Heart left ventricle (tissue), 16 donors: ENCODE measurements around the gene MANEA. TPM values are rescaled to one million over a fixed set of nuclear protein-coding genes. Genes with fewer than 3 reads are reported as not detected.
A peak's percentile ranks its signal among the peaks of the same experiment; 100 is the strongest.

Source experiments
- ATAC-seq, 4 donors: fragments of 200-7000 bp; cut with Tn5 transposase; one replicate each; pipeline ENCODE4 v1.9.1; 2020 to 2022; ENCODE audit warnings: moderate library complexity in 4 of 4, mild to moderate bottlenecking in 3 of 4, moderate number of reproducible peaks in 1 of 4
- DNase-seq, 5 donors: peaks; one replicate each; pipeline ENCODE4 v3.0.0-alpha.2; 2020
- H3K27ac ChIP-seq, 12 donors: fragments of 200-600 bp; sonication (generic) in 4 of 12; one replicate each; pipeline versions ENCODE4 v1.5.0 to v1.8.0; 2016 to 2022; ENCODE audit warnings: mild to moderate bottlenecking in 2 of 12
- H3K27me3 ChIP-seq, 9 donors: fragments of 200-600 bp; sonication (generic) in 2 of 9; one replicate each; pipeline versions ENCODE4 v1.5.1 to v1.8.0; 2016 to 2022; ENCODE audit warnings: mild to moderate bottlenecking in 3 of 9
- H3K36me3 ChIP-seq, 9 donors: fragments of 200-600 bp; sonication (generic) in 2 of 9; one replicate each; pipeline versions ENCODE4 v1.5.0 to v1.8.0; 2018 to 2022; ENCODE audit warnings: mild to moderate bottlenecking in 2 of 9
- H3K4me1 ChIP-seq, 12 donors: fragments of 200-600 bp; sonication (generic) in 4 of 12; one replicate each; pipeline versions ENCODE4 v1.5.0 to v1.8.0; 2016 to 2022; ENCODE audit warnings: mild to moderate bottlenecking in 3 of 12
- H3K4me3 ChIP-seq, 12 donors: fragments of 200-600 bp; sonication (generic) in 4 of 12; one replicate each; pipeline versions ENCODE4 v1.5.0 to v1.8.0; 2017 to 2022; ENCODE audit warnings: mild to moderate bottlenecking in 9 of 12, moderate library complexity in 4 of 12
- H3K9me3 ChIP-seq, 12 donors: fragments of 200-600 bp; sonication (generic) in 4 of 12; one replicate each; pipeline versions ENCODE4 v1.5.0 to v1.8.0; 2016 to 2022; ENCODE audit warnings: mild to moderate bottlenecking in 1 of 12
- POLR2A ChIP-seq, 2 donors: fragments of 450-650 bp; IDR thresholded peaks; one replicate each; pipeline ENCODE4 v1.6.1; 2017; ENCODE audit warnings: antibody characterized with exemption in 2 of 2, mild to moderate bottlenecking in 2 of 2, moderate library complexity in 2 of 2
- WGBS, 4 donors: extraction: QIAGEN DNeasy Blood & Tissue Kit in 2 of 4; methylation state at CpG; one replicate each; pipeline versions ENCODE4 v1.1.5 to v1.1.7; 2013 to 2018; 5-methylcytosine and 5-hydroxymethylcytosine counted together
- intact Hi-C, 10 donors: fragments of 100-400 bp; cut with DNase I; formaldehyde crosslinking; loops; one replicate each; pipeline versions ENCODE4 v1.11.1 to v1.14.2; 2022
- polyA plus RNA-seq, 2 donors: library from polyadenylated mRNA; stranded (reverse); fragments of 200-250 nt; gene quantifications; one replicate each; pipeline ENCODE4 v1.2.3, GENCODE V29; 2013
- total RNA-seq, 9 donors: library from RNA; depleted of rRNA in 2 of 9; stranded (reverse); fragments of >200 nt in 2 of 9; fragmentation: NEBNext Ultra II Directional in 3 of 9; extraction: Animal tissue kit (Norgen Biotek cat#: 25700) in 3 of 9; gene quantifications; one replicate each; pipeline versions ENCODE4 v1.1.0 to v1.2.4, GENCODE V29; 2016 to 2023
- TF ChIP-seq, protein P1 (sequence below), 12 donors: fragments of 200-600 bp; sonication (generic) in 4 of 12; IDR thresholded peaks; one replicate each; pipeline versions ENCODE4 v1.5.0 to v1.8.0; 2018 to 2022; ENCODE audit warnings: antibody characterized with exemption in 12 of 12, mild to moderate bottlenecking in 5 of 12
- donor health status: ischemic (EF 13 %, LVEDD 7.1; RV severe dilation, severe dysfunction).
- donor health status: healthy with polysubstance abuse.
- donor health status: DM: no; HTN: yes; CAD: no.
- donor health status: DM: no; HTN: no; CAD: no.
- donor health status: ischemic (EF 25% LVEDD 6.9; RV normal size, moderate dysfunction).
- donor health status: ischemic (EF 25% LVEDD 5.7; RV mildly dilated, moderate dysfunction).
- donor health status: healthy.
- donor health status: DM: yes; HTN: yes; CAD: no.
- donor health status: ischemic (EF 35%, LVEDD 5.7; RV mildly dilated, moderate dysfunction).
- donor health status: nonischemic (EF 11% LVEDD 7.7; RV severe dilation, severe dysfunction).
- donor health status: DM: yes; HTN: yes; CAD: no.
- donor health status: PGD.
- donor health status: ischemic (EF 29% LVEDD 5.4; RV normal size, mild dysfunction).
- donor health status: nonischemic (EF 23%, LVEDD 6.1; RV moderate dilation, normal function).

Gene MANEA
- total and polyA plus RNA-seq, 11 donors, result 2.4 to 8.7 (median 5.6) TPM

- no peaks in the 10 kb centered on the region for H3K27me3 ChIP-seq
- TF ChIP-seq, protein P1, sequence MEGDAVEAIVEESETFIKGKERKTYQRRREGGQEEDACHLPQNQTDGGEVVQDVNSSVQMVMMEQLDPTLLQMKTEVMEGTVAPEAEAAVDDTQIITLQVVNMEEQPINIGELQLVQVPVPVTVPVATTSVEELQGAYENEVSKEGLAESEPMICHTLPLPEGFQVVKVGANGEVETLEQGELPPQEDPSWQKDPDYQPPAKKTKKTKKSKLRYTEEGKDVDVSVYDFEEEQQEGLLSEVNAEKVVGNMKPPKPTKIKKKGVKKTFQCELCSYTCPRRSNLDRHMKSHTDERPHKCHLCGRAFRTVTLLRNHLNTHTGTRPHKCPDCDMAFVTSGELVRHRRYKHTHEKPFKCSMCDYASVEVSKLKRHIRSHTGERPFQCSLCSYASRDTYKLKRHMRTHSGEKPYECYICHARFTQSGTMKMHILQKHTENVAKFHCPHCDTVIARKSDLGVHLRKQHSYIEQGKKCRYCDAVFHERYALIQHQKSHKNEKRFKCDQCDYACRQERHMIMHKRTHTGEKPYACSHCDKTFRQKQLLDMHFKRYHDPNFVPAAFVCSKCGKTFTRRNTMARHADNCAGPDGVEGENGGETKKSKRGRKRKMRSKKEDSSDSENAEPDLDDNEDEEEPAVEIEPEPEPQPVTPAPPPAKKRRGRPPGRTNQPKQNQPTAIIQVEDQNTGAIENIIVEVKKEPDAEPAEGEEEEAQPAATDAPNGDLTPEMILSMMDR (IDR thresholded peaks at IDR 0.05), result peak in 6 of 12 donors; percentile 6 to 35 (median 20)
- no peak for TF ChIP-seq POLR2A (IDR thresholded peaks at IDR 0.05)
- no peaks in the 10 kb centered on the region for H3K36me3 ChIP-seq
- H3K9me3 ChIP-seq, result no peaks in the 10 kb centered on the region
- H3K27ac ChIP-seq, result peak overlapping the region in 7 of 12 donors; percentile 7 to 76 (median 64)
- no peak for DNase-seq
- WGBS, 4 donors, result 76 to 85% (median 78%) methylated on average over 1 of the region's 1 CpG
- H3K4me3 ChIP-seq, result no peak overlapping the region
- peak in 3 of 4 donors; percentile 31 to 75 (median 47) for ATAC-seq
- H3K4me1 ChIP-seq, result peaks cover 0 to 18% (median 7%) of the 10 kb centered on the region in 12 donors
- intact Hi-C loops, result loop anchor here in 1 of 10 donors (2.0 kb wide), 1 partner anchor 33 kb away; the partner anchor contains the start of gene MANEA
Measured at GRCh38 chr6:95543798-95544197, 33.5 kb upstream of the MANEA start.

DNA sequence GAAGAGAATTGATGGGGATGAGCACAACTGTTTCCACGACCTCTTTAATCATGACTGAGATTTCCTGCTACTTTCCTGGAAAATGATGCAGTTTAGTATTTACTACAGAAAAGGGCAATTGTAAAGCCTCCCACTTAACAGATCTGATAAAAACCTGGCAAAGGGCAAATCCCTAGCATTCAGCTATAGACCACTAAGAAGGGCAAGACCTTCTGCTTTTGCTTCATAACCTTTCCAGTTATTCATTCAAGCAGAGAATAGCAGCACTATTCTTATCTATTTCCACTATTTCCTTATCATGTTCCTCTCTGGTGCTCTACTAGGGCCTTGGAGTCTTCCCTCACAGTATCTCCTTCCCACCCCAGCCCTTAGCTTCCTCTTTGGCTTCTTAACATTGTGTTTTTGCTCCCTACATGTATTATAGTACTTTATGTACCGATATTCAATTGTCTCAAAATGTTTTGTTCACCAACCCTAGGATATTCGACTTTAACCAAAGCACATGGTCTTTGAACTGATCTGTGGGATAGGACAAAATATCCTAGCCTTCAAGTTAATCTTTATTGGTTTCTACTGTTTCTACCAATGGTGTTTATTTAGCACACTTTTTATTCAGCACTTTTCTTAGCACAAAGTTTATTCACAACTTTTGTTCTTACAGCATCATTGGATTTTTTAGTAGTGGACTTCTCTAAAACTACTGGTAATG lies 32.7 kb upstream of the MANEA start:
- TF ChIP-seq, protein P1 (IDR thresholded peaks at IDR 0.05), result no peak
- no peak for TF ChIP-seq POLR2A (IDR thresholded peaks at IDR 0.05)
- Histone ChIP-seq H3K9me3 (no peaks in the 10 kb centered on the region), H3K27ac (peak overlapping the region in 9 of 12 donors; percentile 19 to 76 (median 64)), H3K36me3 (no peaks in the 10 kb centered on the region), H3K27me3 (no peaks in the 10 kb centered on the region), H3K4me1 (peaks cover 0 to 18% (median 7%) of the 10 kb centered on the region in 12 donors), H3K4me3 (no peak overlapping the region)
- WGBS, 4 donors, result 32 to 46% (median 37%) methylated on average over 3 of the region's 3 CpGs
- DNase-seq (no peak), ATAC-seq (peak in 3 of 4 donors; percentile 17 to 59 (median 22))
- intact Hi-C loops, result loop anchor here in 1 of 10 donors (2.0 kb wide), 1 partner anchor 32 kb away; the partner anchor contains the start of gene MANEA

DNA sequence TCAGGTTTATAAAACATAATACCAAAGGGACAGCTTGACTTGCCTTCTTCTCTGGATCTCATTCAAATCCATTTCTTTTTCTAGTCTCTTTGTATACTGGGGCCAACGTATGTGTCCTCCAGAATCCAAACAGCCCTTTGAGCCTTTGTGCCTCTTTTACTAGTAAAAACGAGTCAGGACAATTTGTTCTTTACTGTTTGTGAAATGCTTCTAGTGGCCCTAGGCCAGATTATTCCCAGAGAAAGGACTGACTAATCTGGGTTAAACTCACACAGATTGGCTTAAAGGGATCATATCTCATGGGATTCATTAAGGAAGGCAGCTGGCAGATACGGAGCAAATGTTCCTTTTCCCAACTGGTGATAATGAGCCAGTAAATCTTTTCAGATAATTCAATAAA lies 32.1 kb upstream of the MANEA start:
- WGBS, 4 donors, result 22 to 47% (median 29%) methylated on average over 3 of the region's 3 CpGs
- intact Hi-C loops, result loop anchor here in 1 of 10 donors (2.0 kb wide), 1 partner anchor 32 kb away; the partner anchor contains the start of gene MANEA
- peaks cover 0 to 18% (median 7%) of the 10 kb centered on the region in 12 donors for H3K4me1 ChIP-seq
- H3K9me3 ChIP-seq, result no peaks in the 10 kb centered on the region
- no peaks in the 10 kb centered on the region for H3K27me3 ChIP-seq
- H3K27ac ChIP-seq, result peak overlapping the region in 8 of 12 donors; percentile 19 to 76 (median 66)
- TF ChIP-seq, protein P1 (IDR thresholded peaks at IDR 0.05), result no peak
- no peak for TF ChIP-seq POLR2A (IDR thresholded peaks at IDR 0.05)
- no peak overlapping the region for H3K4me3 ChIP-seq
- DNase-seq (peak in 2 of 5 donors; percentile 22 to 24), ATAC-seq (peak; percentile 71 to 85 (median 77))
- no peaks in the 10 kb centered on the region for H3K36me3 ChIP-seq

GRCh38 chr6:95545686-95546085 lies 31.6 kb upstream of the MANEA start:
- Histone ChIP-seq H3K4me3 (no peak overlapping the region), H3K4me1 (peaks cover 0 to 18% (median 7%) of the 10 kb centered on the region in 12 donors), H3K36me3 (no peaks in the 10 kb centered on the region), H3K27me3 (no peaks in the 10 kb centered on the region), H3K9me3 (no peaks in the 10 kb centered on the region), H3K27ac (peak overlapping the region in 6 of 12 donors; percentile 36 to 76 (median 60))
- DNase-seq (no peak), ATAC-seq (peak in 3 of 4 donors; percentile 48 to 57 (median 51))
- TF ChIP-seq, protein P1 (IDR thresholded peaks at IDR 0.05), result no peak
- no peak for TF ChIP-seq POLR2A (IDR thresholded peaks at IDR 0.05)
- WGBS, 4 donors, result 41 to 55% (median 51%) methylated on average over 2 of the region's 2 CpGs
- intact Hi-C loops, result loop anchor here in 1 of 10 donors (2.0 kb wide), 1 partner anchor 31 kb away; the partner anchor contains the start of gene MANEA
